HepG2 (cell line): ENCODE results near the gene CMTM4. TPM values are rescaled to one million over a fixed set of nuclear protein-coding genes. Genes with fewer than 3 reads are reported as not detected.

Experiments used
- ARID2 ChIP-seq: sonication (generic); formaldehyde crosslinking; IDR thresholded peaks from 2 replicates; pipeline ENCODE4 v1.8.1; 2022; ENCODE audit warnings: mild to moderate bottlenecking, missing genetic modification reagents, borderline replicate concordance
- BRD4 ChIP-seq: sonication (generic); formaldehyde crosslinking; IDR thresholded peaks from 2 replicates; pipeline ENCODE4 v1.4.0; 2020; ENCODE audit warnings: missing genetic modification reagents
- ESRRA ChIP-seq: sonication (generic); formaldehyde crosslinking; IDR thresholded peaks from 2 replicates; pipeline ENCODE4 v1.5.1; 2020; ENCODE audit warnings: mild to moderate bottlenecking, low read depth, missing genetic modification reagents
- FOSL1 ChIP-seq: sonication (generic); formaldehyde crosslinking; IDR thresholded peaks from 2 replicates; pipeline ENCODE4 v1.9.0; 2021; ENCODE audit warnings: missing genetic modification reagents, borderline replicate concordance
- GTF3A ChIP-seq: sonication (generic); formaldehyde crosslinking; conservative IDR thresholded peaks from 2 replicates; pipeline ENCODE4 v1.4.0; 2020; ENCODE audit warnings: mild to moderate bottlenecking, missing genetic modification reagents
- IRF2 ChIP-seq: IDR thresholded peaks from 2 replicates; pipeline ENCODE4 v1.6.1; 2018; ENCODE audit warnings: missing genetic modification reagents, missing compliant biosample characterization
- JUND ChIP-seq: sonication (generic); formaldehyde crosslinking; IDR thresholded peaks from 2 replicates; pipeline ENCODE4 v1.8.0; 2022; ENCODE audit warnings: mild to moderate bottlenecking, missing genetic modification reagents
- MED8 ChIP-seq: sonication (generic); formaldehyde crosslinking; IDR thresholded peaks from 2 replicates; pipeline ENCODE4 v1.8.1; 2023; ENCODE audit warnings: mild to moderate bottlenecking, missing genetic modification reagents; ENCODE audit not compliant: insufficient replicate concordance
- PAWR ChIP-seq: sonication (generic); formaldehyde crosslinking; IDR thresholded peaks from 2 replicates; pipeline ENCODE4 v1.4.0; 2020; ENCODE audit warnings: missing genetic modification reagents, mild to moderate bottlenecking, borderline replicate concordance
- SIX1 ChIP-seq: sonication (generic); formaldehyde crosslinking; IDR thresholded peaks from 2 replicates; pipeline ENCODE4 v1.4.0; 2020; ENCODE audit warnings: missing genetic modification reagents, borderline replicate concordance
- TCF7 ChIP-seq: sonication (generic); IDR thresholded peaks from 2 replicates; pipeline ENCODE4 v1.6.1; 2016; ENCODE audit warnings: antibody characterized with exemption, low read depth
- WIZ ChIP-seq: sonication (generic); formaldehyde crosslinking; IDR thresholded peaks from 2 replicates; pipeline ENCODE4 v1.5.1; 2020; ENCODE audit warnings: mild to moderate bottlenecking, missing genetic modification reagents
- ZFX ChIP-seq: sonication (generic); formaldehyde crosslinking; IDR thresholded peaks from 2 replicates; pipeline ENCODE4 v1.4.0; 2020; ENCODE audit warnings: mild to moderate bottlenecking, low read depth, missing genetic modification reagents, moderate library complexity
- ZNF761 ChIP-seq: sonication (generic); formaldehyde crosslinking; conservative IDR thresholded peaks from 2 replicates; pipeline ENCODE4 v1.4.0; 2020; ENCODE audit warnings: mild to moderate bottlenecking, missing genetic modification reagents
- ZNF782 ChIP-seq: sonication (generic); formaldehyde crosslinking; IDR thresholded peaks from 2 replicates; pipeline ENCODE4 v1.4.0; 2020; ENCODE audit warnings: missing genetic modification reagents, mild to moderate bottlenecking, borderline replicate concordance
- ZSCAN22 ChIP-seq: sonication (generic); formaldehyde crosslinking; IDR thresholded peaks from 2 replicates; pipeline ENCODE4 v1.4.0; 2020; ENCODE audit warnings: mild to moderate bottlenecking, missing genetic modification reagents
- polyA plus RNA-seq, 8 experiments: library from polyadenylated mRNA; depleted of rRNA in 3 of 8; stranded (reverse) in 7 of 8; unstranded in 1 of 8; fragments of >200 nt; fragmentation: Illumina TruSeq in 4 of 8; extraction: Trizol in 4 of 8; gene quantifications; 2 replicates each; pipeline versions ENCODE4 v1.2.1 to v1.2.3, GENCODE V29; 2011 to 2016; ENCODE audit warnings: low read depth in 4 of 8, missing spikeins in 1 of 8, mixed read lengths in 1 of 8; ENCODE audit not compliant: insufficient read depth in 1 of 8
- total RNA-seq, 5 experiments: library from RNA; depleted of rRNA; stranded (reverse); fragments of >200 nt; fragmentation: Illumina TruSeq; extraction: Trizol; gene quantifications; 2 replicates each; pipeline ENCODE4 v1.2.3, GENCODE V29; 2016; ENCODE audit warnings: low read depth in 1 of 5
- TF ChIP-seq, protein P1 (sequence below): sonication (generic); formaldehyde crosslinking; IDR thresholded peaks from 2 replicates; pipeline ENCODE4 v1.8.0; 2022; ENCODE audit warnings: missing genetic modification reagents, mild to moderate bottlenecking, inconsistent platforms, borderline replicate concordance
- TF ChIP-seq, protein P2 (sequence below): sonication (generic); formaldehyde crosslinking; conservative IDR thresholded peaks from 2 replicates; pipeline ENCODE4 v1.4.0; 2020; ENCODE audit warnings: missing genetic modification reagents
- TF ChIP-seq, protein P3 (sequence below): sonication (generic); formaldehyde crosslinking; IDR thresholded peaks from 2 replicates; pipeline ENCODE4 v1.5.0; 2020; ENCODE audit warnings: mild to moderate bottlenecking, missing genetic modification reagents
- TF ChIP-seq, protein P4 (sequence below): sonication (generic); formaldehyde crosslinking; IDR thresholded peaks from 2 replicates; pipeline ENCODE4 v1.8.0; 2023; ENCODE audit warnings: mild to moderate bottlenecking, missing genetic modification reagents
- TF ChIP-seq, protein P5 (sequence below): sonication (generic); formaldehyde crosslinking; IDR thresholded peaks from 2 replicates; pipeline ENCODE4 v1.4.0; 2020; ENCODE audit warnings: mild to moderate bottlenecking, missing genetic modification reagents

The CMTM4 gene
- total and polyA plus RNA-seq, 2 of the 13 experiments (the other 11 are each of a cell fraction or from before 2014, with no cell fraction given): 32.0 to 36.3 TPM

DNA sequence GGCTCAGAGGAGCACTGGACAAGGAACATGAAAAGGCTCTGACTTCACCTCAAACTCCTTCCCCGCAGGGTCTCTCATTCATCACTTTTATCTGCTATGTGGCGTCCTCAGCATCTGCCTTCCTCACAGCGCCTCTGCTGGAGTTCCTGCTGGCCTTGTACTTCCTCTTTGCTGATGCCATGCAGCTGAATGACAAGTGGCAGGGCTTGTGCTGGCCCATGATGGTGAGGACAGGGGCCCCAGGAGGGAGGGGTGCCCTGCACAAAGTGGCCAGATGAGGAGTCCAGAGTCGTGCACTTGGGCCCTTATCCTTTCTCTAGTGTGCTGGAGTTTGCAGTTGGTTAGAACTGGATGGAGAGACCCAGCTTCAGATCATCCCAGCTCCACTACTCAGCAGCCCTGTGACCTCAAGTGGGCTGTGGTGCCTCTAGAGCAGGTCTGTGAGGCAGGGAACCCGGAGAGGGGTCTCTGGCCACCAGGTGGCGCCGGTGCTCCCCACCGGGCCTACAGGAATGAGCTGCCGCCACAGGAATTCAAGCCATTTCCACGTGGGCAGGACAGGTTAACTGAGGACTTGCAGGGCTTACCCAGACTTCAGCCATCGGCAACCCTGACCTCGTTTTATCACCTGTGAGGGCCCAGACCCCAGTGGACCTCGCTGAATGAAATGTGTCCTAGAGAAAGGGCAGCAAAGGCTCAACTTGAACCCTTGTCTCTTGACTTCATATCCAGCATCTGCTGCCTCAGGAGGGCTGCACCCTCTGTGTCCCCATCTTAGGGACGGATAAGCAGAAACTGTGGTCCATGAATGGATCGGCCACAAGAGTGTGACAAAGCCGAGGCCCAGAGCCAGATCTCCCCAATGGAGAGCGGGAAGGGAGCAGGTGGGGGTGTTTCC, 88.1 kb downstream of the CMTM4 start (continued):
- TF ChIP-seq, protein P1, sequence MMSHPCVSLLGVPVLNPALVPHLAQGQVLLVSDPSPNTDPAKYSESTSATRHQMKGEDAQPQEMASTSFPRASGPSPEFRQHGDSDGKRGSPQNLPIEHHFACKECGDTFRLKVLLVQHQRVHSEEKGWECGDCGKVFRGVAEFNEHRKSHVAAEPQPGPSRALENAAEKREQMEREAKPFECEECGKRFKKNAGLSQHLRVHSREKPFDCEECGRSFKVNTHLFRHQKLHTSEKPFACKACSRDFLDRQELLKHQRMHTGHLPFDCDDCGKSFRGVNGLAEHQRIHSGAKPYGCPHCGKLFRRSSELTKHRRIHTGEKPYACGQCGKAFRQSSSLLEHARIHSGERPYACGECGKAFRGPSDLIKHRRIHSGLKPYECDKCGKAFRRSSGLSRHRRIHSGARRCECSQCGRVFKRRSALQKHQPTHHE (CRISPR knock-in tag): peak; percentile 54; the same call in 1 of the 2 replicates
- TF ChIP-seq, protein P2, sequence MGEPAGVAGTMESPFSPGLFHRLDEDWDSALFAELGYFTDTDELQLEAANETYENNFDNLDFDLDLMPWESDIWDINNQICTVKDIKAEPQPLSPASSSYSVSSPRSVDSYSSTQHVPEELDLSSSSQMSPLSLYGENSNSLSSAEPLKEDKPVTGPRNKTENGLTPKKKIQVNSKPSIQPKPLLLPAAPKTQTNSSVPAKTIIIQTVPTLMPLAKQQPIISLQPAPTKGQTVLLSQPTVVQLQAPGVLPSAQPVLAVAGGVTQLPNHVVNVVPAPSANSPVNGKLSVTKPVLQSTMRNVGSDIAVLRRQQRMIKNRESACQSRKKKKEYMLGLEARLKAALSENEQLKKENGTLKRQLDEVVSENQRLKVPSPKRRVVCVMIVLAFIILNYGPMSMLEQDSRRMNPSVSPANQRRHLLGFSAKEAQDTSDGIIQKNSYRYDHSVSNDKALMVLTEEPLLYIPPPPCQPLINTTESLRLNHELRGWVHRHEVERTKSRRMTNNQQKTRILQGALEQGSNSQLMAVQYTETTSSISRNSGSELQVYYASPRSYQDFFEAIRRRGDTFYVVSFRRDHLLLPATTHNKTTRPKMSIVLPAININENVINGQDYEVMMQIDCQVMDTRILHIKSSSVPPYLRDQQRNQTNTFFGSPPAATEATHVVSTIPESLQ (CRISPR knock-in tag): peak; percentile 87; the same call in 1 of the 2 replicates
- TF ChIP-seq MED8 (CRISPR knock-in tag): no peak
- TF ChIP-seq ESRRA: peak; percentile 79
- TF ChIP-seq SIX1 (CRISPR knock-in tag): peak; percentile 37; the same call in 1 of the 2 replicates
- TF ChIP-seq, protein P3, sequence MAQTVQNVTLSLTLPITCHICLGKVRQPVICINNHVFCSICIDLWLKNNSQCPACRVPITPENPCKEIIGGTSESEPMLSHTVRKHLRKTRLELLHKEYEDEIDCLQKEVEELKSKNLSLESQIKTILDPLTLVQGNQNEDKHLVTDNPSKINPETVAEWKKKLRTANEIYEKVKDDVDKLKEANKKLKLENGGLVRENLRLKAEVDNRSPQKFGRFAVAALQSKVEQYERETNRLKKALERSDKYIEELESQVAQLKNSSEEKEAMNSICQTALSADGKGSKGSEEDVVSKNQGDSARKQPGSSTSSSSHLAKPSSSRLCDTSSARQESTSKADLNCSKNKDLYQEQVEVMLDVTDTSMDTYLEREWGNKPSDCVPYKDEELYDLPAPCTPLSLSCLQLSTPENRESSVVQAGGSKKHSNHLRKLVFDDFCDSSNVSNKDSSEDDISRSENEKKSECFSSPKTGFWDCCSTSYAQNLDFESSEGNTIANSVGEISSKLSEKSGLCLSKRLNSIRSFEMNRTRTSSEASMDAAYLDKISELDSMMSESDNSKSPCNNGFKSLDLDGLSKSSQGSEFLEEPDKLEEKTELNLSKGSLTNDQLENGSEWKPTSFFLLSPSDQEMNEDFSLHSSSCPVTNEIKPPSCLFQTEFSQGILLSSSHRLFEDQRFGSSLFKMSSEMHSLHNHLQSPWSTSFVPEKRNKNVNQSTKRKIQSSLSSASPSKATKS: no peak
- peak; percentile 94; the same call in 1 of the 2 replicates for TF ChIP-seq GTF3A
- peak; percentile 94; the same call in 1 of the 2 replicates for TF ChIP-seq ZNF782 (CRISPR knock-in tag)
- TF ChIP-seq ZFX (CRISPR knock-in tag): peak; percentile 93
- TF ChIP-seq ZNF761: 0 out of 2 replicates have a peak, but pooled peaks have one; percentile 77
- peak; percentile 76 for TF ChIP-seq JUND
- TF ChIP-seq TCF7: no peak
- no peak for TF ChIP-seq FOSL1
- TF ChIP-seq ZSCAN22 (CRISPR knock-in tag): 0 out of 2 replicates have a peak, but pooled peaks have one; percentile 50
- peak; percentile 89; the same call in 1 of the 2 replicates for TF ChIP-seq ARID2 (CRISPR knock-in tag)
- TF ChIP-seq, protein P4, sequence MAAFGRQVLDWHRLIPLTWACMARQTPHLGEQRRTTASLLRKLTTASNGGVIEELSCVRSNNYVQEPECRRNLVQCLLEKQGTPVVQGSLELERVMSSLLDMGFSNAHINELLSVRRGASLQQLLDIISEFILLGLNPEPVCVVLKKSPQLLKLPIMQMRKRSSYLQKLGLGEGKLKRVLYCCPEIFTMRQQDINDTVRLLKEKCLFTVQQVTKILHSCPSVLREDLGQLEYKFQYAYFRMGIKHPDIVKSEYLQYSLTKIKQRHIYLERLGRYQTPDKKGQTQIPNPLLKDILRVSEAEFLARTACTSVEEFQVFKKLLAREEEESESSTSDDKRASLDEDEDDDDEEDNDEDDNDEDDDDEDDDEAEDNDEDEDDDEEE (CRISPR knock-in tag): peak; percentile 79; the same call in 1 of the 2 replicates
- TF ChIP-seq IRF2 (CRISPR knock-in tag): peak; percentile 86
- 0 out of 2 replicates have a peak, but pooled peaks have one; percentile 77 for TF ChIP-seq PAWR (CRISPR knock-in tag)
- TF ChIP-seq, protein P5, sequence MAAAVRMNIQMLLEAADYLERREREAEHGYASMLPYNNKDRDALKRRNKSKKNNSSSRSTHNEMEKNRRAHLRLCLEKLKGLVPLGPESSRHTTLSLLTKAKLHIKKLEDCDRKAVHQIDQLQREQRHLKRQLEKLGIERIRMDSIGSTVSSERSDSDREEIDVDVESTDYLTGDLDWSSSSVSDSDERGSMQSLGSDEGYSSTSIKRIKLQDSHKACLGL: peak; percentile 94
- peak; percentile 55; the same call in 1 of the 2 replicates for TF ChIP-seq BRD4 (CRISPR knock-in tag)
- TF ChIP-seq WIZ (CRISPR knock-in tag): no peak
